ENCODE results near the gene ANKRD6. TPM values are rescaled to one million over a fixed set of nuclear protein-coding genes. Genes with fewer than 3 reads are reported as not detected.

The ANKRD6 gene
- total RNA-seq, 1 experiment from 2014 or later, result 5.6 TPM

DNA sequence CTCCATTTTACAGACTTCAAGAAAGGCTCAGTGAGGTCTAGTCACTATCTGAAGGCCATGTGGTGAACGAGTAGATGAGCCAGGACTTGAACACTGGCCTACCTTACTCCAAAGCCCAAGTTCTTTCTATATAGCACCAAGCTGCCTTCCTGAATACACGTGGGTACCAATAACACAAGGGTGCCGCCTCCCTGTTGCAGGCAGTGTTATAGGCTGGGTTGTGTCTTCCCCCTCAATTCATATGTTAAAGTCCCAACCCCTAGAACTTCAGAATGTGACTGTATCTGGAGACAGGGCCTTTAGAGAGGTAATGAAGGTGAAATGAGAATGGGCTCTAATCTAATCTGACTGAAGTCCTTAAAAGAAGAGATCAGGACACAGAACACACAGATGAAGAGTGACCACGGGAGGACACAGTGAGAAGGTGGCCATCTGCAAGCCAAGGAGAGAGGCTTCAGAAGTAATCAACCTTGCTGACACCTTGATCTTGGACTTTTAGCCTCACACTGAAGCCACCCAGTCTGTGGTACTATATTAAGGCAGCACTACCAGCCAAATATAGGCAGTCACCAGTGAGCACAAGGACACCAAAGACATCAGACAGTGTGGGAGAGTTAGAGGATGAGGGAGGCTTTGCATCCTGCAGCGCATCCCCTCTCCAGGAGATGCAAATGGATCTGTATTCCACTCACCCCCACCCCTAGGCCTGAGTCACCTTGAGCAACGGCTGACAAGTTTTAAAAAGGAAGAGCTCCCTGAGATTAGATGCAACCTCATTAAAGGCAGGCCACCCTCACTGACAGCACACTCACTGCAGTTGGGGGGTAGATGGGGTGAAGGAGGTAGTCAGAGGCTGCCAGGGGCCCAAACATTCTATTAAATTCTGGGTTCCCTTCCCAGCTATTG lies 246.5 kb downstream of the ANKRD6 start:
- H3K18ac ChIP-seq (ENCODE audit: insufficient read length, low read depth, low read length), result no peak overlapping the region
- no peak overlapping the region for H4K91ac ChIP-seq (ENCODE audit: insufficient read length, low read depth, low read length)
- Mint-ChIP-seq H3K9me3 (no peaks in the 10 kb centered on the region), H3K4me1 (peaks cover 35 to 36% of the 10 kb centered on the region in 2 experiments), H3K27me3 (ENCODE audit: low read depth) (no peaks in the 10 kb centered on the region), H3K4me3 (peak overlapping the region in 1 of 2 experiments; percentile 4; a peak in 1 of 5 replicates), H3K27ac (peak overlapping the region; percentile 62 to 98 (median 84)), H3K36me3 (ENCODE audit: insufficient read depth in 1 of 3, low read depth in 3 of 3) (peaks cover 75 to 93% (median 78%) of the 10 kb centered on the region in 3 experiments)
- H3K27me3 ChIP-seq (ENCODE audit: insufficient read depth, low read length), result no peaks in the 10 kb centered on the region
- peaks cover 13% of the 10 kb centered on the region for H3K4me1 ChIP-seq (ENCODE audit: insufficient read depth, low read length)
- no peaks in the 10 kb centered on the region for H4K20me1 ChIP-seq (ENCODE audit: control insufficient read depth, insufficient read depth, insufficient read length)
- no peak overlapping the region for H2BK15ac ChIP-seq (ENCODE audit: low read depth, low read length)
- H3K4ac ChIP-seq (ENCODE audit: low read depth, low read length), result no peak overlapping the region
- no peak overlapping the region for H2AFZ ChIP-seq (ENCODE audit: low read length)
- H4K8ac ChIP-seq (replicated peaks; ENCODE audit: insufficient read length, low read depth, low read length), result no peak overlapping the region
- no CpG with 5 or more reads among the region's 6 CpGs for WGBS (ENCODE audit: extremely low coverage, insufficient read length, low lambda C conversion rate)
- TF ChIP-seq, protein P1, sequence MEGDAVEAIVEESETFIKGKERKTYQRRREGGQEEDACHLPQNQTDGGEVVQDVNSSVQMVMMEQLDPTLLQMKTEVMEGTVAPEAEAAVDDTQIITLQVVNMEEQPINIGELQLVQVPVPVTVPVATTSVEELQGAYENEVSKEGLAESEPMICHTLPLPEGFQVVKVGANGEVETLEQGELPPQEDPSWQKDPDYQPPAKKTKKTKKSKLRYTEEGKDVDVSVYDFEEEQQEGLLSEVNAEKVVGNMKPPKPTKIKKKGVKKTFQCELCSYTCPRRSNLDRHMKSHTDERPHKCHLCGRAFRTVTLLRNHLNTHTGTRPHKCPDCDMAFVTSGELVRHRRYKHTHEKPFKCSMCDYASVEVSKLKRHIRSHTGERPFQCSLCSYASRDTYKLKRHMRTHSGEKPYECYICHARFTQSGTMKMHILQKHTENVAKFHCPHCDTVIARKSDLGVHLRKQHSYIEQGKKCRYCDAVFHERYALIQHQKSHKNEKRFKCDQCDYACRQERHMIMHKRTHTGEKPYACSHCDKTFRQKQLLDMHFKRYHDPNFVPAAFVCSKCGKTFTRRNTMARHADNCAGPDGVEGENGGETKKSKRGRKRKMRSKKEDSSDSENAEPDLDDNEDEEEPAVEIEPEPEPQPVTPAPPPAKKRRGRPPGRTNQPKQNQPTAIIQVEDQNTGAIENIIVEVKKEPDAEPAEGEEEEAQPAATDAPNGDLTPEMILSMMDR (conservative IDR thresholded peaks at IDR 0.05), result no peak
- no peak overlapping the region for H2BK5ac ChIP-seq (ENCODE audit: insufficient read length, low read length)
- H3K9ac ChIP-seq (ENCODE audit: extremely low read depth, insufficient read length, low read length), result no peak overlapping the region
- H2BK12ac ChIP-seq (ENCODE audit: insufficient read length, low read depth, low read length), result no peak overlapping the region
- H3K27ac ChIP-seq (ENCODE audit: insufficient read length, low read depth, low read length), result peak overlapping the region; percentile 77
- H3K4me2 ChIP-seq (ENCODE audit: insufficient read depth, insufficient read length, low read length), result peak overlapping the region; percentile 6
- H3K23ac ChIP-seq (ENCODE audit: insufficient read length, low read depth, low read length), result no peak overlapping the region
- H2AK5ac ChIP-seq (ENCODE audit: insufficient read length, low read length), result no peak overlapping the region
- H3T11ph ChIP-seq (ENCODE audit: low read length), result no peak overlapping the region
- no peak overlapping the region for H3K56ac ChIP-seq (ENCODE audit: insufficient read length, low read depth, low read length)
- no peaks in the 10 kb centered on the region for H3K23me2 ChIP-seq (ENCODE audit: insufficient read length, low read depth, low read length, poor library complexity, severe bottlenecking)
- H3K79me1 ChIP-seq (ENCODE audit: insufficient read depth, low read depth, low read length, poor library complexity, severe bottlenecking), result no peaks in the 10 kb centered on the region
- H3K9me3 ChIP-seq (ENCODE audit: control insufficient read depth, low read depth, low read length), result no peaks in the 10 kb centered on the region
- H4K5ac ChIP-seq (ENCODE audit: insufficient read length, low read depth, low read length), result no peak overlapping the region
- H2BK20ac ChIP-seq (ENCODE audit: low read depth, low read length, poor library complexity, severe bottlenecking), result no peak overlapping the region
- no peaks in the 10 kb centered on the region for H3K79me2 ChIP-seq (ENCODE audit: insufficient read depth, low read length)
- no peak overlapping the region for H2BK120ac ChIP-seq (ENCODE audit: low read depth, low read length, poor library complexity, severe bottlenecking)
- H3K14ac ChIP-seq (ENCODE audit: insufficient read depth, low read length), result no peak overlapping the region
- no peak for DNase-seq
